Measurements from ENCODE around the gene BTC. TPM values are rescaled to one million over a fixed set of nuclear protein-coding genes. Genes with fewer than 3 reads are reported as not detected.

Gene BTC
- total RNA-seq, 1 experiment from 2014 or later: not detected

DNA sequence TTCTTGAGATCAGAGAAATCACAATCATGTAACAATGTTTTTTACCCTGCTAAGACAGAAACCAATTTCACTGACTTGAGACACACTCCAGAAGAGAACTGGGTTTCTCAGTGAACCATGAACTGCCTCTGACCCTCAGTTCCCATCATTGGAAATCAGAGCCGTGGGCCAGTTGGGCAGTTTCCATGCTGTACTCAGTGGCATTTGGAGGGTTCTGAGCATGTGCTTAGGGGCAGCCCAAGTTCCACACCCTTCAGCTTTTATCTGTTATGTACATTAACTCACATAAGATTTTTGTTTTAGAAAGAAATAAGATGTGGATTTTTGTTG, 77.9 kb downstream of the BTC start:
- no peak overlapping the region for H2BK15ac ChIP-seq (ENCODE audit: low read depth, low read length)
- no peaks in the 10 kb centered on the region for H4K20me1 ChIP-seq (ENCODE audit: control insufficient read depth, insufficient read depth, insufficient read length)
- H4K5ac ChIP-seq (ENCODE audit: insufficient read length, low read depth, low read length): no peak overlapping the region
- no peaks in the 10 kb centered on the region for H3K27me3 ChIP-seq (ENCODE audit: insufficient read depth, low read length)
- no peaks in the 10 kb centered on the region for H3K9me3 ChIP-seq (ENCODE audit: control insufficient read depth, low read depth, low read length)
- H2BK120ac ChIP-seq (ENCODE audit: low read depth, low read length, poor library complexity, severe bottlenecking): no peak overlapping the region
- H2BK20ac ChIP-seq (ENCODE audit: low read depth, low read length, poor library complexity, severe bottlenecking): no peak overlapping the region
- H3K79me1 ChIP-seq (ENCODE audit: insufficient read depth, low read depth, low read length, poor library complexity, severe bottlenecking): no peaks in the 10 kb centered on the region
- H2BK12ac ChIP-seq (ENCODE audit: insufficient read length, low read depth, low read length): no peak overlapping the region
- no peak overlapping the region for H2BK5ac ChIP-seq (ENCODE audit: insufficient read length, low read length)
- no peak overlapping the region for H3K4ac ChIP-seq (ENCODE audit: low read depth, low read length)
- no peak overlapping the region for H3K18ac ChIP-seq (ENCODE audit: insufficient read length, low read depth, low read length)
- H3K9ac ChIP-seq (ENCODE audit: extremely low read depth, insufficient read length, low read length): no peak overlapping the region
- peaks cover 0 to 14% (median 4%) of the 10 kb centered on the region in 3 experiments; a peak in 4 of 7 replicates for H3K36me3 Mint-ChIP-seq (ENCODE audit: insufficient read depth in 1 of 3, low read depth in 3 of 3)
- no peaks in the 10 kb centered on the region for H3K4me1 Mint-ChIP-seq
- H3K79me2 ChIP-seq (ENCODE audit: insufficient read depth, low read length): no peaks in the 10 kb centered on the region
- no peak overlapping the region for H3K4me3 Mint-ChIP-seq
- H3K9me3 Mint-ChIP-seq: peaks cover 14% of the 10 kb centered on the region in 2 experiments
- WGBS (ENCODE audit: extremely low coverage, insufficient read length, low lambda C conversion rate): no CpG with 5 or more reads among the region's 1 CpG
- H3K27ac Mint-ChIP-seq: no peak overlapping the region
- no peaks in the 10 kb centered on the region for H3K23me2 ChIP-seq (ENCODE audit: insufficient read length, low read depth, low read length, poor library complexity, severe bottlenecking)
- no peak overlapping the region for H3K56ac ChIP-seq (ENCODE audit: insufficient read length, low read depth, low read length)
- no peaks in the 10 kb centered on the region for H3K4me1 ChIP-seq (ENCODE audit: insufficient read depth, low read length)
- H2AK5ac ChIP-seq (ENCODE audit: insufficient read length, low read length): no peak overlapping the region
- H3K14ac ChIP-seq (ENCODE audit: insufficient read depth, low read length): no peak overlapping the region
- DNase-seq: no peak
- no peak overlapping the region for H3K4me2 ChIP-seq (ENCODE audit: insufficient read depth, insufficient read length, low read length)
- no peak overlapping the region for H3K27ac ChIP-seq (ENCODE audit: insufficient read length, low read depth, low read length)
- no peak overlapping the region for H4K8ac ChIP-seq (replicated peaks; ENCODE audit: insufficient read length, low read depth, low read length)
- H2AFZ ChIP-seq (ENCODE audit: low read length): no peak overlapping the region
- H3T11ph ChIP-seq (ENCODE audit: low read length): no peak overlapping the region
- H3K23ac ChIP-seq (ENCODE audit: insufficient read length, low read depth, low read length): no peak overlapping the region
- no peaks in the 10 kb centered on the region; the same call in 1 of the 2 replicates for H3K27me3 Mint-ChIP-seq (ENCODE audit: low read depth)
- no peak overlapping the region for H4K91ac ChIP-seq (ENCODE audit: insufficient read length, low read depth, low read length)
- TF ChIP-seq, protein P1, sequence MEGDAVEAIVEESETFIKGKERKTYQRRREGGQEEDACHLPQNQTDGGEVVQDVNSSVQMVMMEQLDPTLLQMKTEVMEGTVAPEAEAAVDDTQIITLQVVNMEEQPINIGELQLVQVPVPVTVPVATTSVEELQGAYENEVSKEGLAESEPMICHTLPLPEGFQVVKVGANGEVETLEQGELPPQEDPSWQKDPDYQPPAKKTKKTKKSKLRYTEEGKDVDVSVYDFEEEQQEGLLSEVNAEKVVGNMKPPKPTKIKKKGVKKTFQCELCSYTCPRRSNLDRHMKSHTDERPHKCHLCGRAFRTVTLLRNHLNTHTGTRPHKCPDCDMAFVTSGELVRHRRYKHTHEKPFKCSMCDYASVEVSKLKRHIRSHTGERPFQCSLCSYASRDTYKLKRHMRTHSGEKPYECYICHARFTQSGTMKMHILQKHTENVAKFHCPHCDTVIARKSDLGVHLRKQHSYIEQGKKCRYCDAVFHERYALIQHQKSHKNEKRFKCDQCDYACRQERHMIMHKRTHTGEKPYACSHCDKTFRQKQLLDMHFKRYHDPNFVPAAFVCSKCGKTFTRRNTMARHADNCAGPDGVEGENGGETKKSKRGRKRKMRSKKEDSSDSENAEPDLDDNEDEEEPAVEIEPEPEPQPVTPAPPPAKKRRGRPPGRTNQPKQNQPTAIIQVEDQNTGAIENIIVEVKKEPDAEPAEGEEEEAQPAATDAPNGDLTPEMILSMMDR (conservative IDR thresholded peaks at IDR 0.05): no peak
